Right atrium auricular region (tissue), 2 donors: ENCODE data around the gene AP2A1. TPM values are rescaled to one million over a fixed set of nuclear protein-coding genes. Genes with fewer than 3 reads are reported as not detected.

Experiments
- DNase-seq: peaks from one replicate; pipeline ENCODE4 v3.0.0-alpha.2; 2019; ENCODE audit warnings: low spot score
- H3K27ac ChIP-seq, 2 donors: fragments of 200-600 bp; sonication (generic); 1 replicate in 1 of 2; 2 replicates in 1 of 2; pipeline ENCODE4 v1.5.1; 2016 to 2019
- H3K27me3 ChIP-seq, 2 donors: fragments of 200-600 bp; sonication (generic); one replicate each; pipeline versions ENCODE4 v1.5.1 to v1.6.0; 2017 to 2019
- H3K36me3 ChIP-seq: fragments of 200-600 bp; sonication (generic); one replicate; pipeline ENCODE4 v1.5.1; 2016
- H3K4me1 ChIP-seq, 2 donors: fragments of 200-600 bp; sonication (generic); one replicate each; pipeline versions ENCODE4 v1.5.1 to v1.6.0; 2017 to 2019
- H3K4me3 ChIP-seq, 2 donors: fragments of 200-600 bp; sonication (generic); 1 replicate in 1 of 2; 2 replicates in 1 of 2; pipeline ENCODE4 v1.5.1; 2017 to 2019; ENCODE audit warnings: mild to moderate bottlenecking in 1 of 2, moderate library complexity in 1 of 2
- H3K9me3 ChIP-seq, 2 donors: fragments of 200-600 bp; sonication (generic); one replicate each; pipeline ENCODE4 v1.5.1; 2019
- CTCF ChIP-seq, 2 donors: fragments of 200-600 bp; sonication (generic); IDR thresholded peaks; one replicate each; pipeline ENCODE4 v1.5.1; 2019; ENCODE audit warnings: antibody characterized with exemption in 2 of 2
- total RNA-seq, 2 donors: library from RNA; depleted of rRNA; stranded (reverse); fragments of >200 nt; gene quantifications; one replicate each; pipeline ENCODE4 v1.1.0, GENCODE V29; 2016

The AP2A1 gene
- total RNA-seq, 2 donors from 2014 or later: 72.5 to 97.3 TPM

GRCh38 chr19:49779731-49780555 lies 13.1 kb downstream of the AP2A1 start:
- peaks cover 30% of the 10 kb centered on the region for H3K36me3 ChIP-seq
- no peak for DNase-seq
- no peaks in the 10 kb centered on the region for H3K9me3 ChIP-seq
- H3K4me1 ChIP-seq: peaks cover 0 to 6% of the 10 kb centered on the region in 2 donors
- no peak for TF ChIP-seq CTCF (IDR thresholded peaks at IDR 0.05)
- H3K27me3 ChIP-seq: no peaks in the 10 kb centered on the region
- no peak overlapping the region for H3K4me3 ChIP-seq
- H3K27ac ChIP-seq: no peak overlapping the region

GRCh38 chr19:49780861-49781260 lies 14.1 kb downstream of the AP2A1 start:
- DNase-seq: no peak
- Histone ChIP-seq H3K4me3 (no peak overlapping the region), H3K27me3 (no peaks in the 10 kb centered on the region), H3K4me1 (peaks cover 0 to 9% of the 10 kb centered on the region in 2 donors), H3K36me3 (peaks cover 30% of the 10 kb centered on the region), H3K27ac (no peak overlapping the region), H3K9me3 (no peaks in the 10 kb centered on the region)
- TF ChIP-seq CTCF (IDR thresholded peaks at IDR 0.05): no peak

GRCh38 chr19:49781394-49781793 lies 14.6 kb downstream of the AP2A1 start:
- no peak for DNase-seq
- no peak overlapping the region for H3K27ac ChIP-seq
- peaks cover 24% of the 10 kb centered on the region for H3K36me3 ChIP-seq

GRCh38 chr19:49782515-49782914 lies 15.7 kb downstream of the AP2A1 start:
- Histone ChIP-seq H3K4me1 (peaks cover 0 to 20% of the 10 kb centered on the region in 2 donors), H3K27me3 (no peaks in the 10 kb centered on the region), H3K36me3 (peaks cover 26% of the 10 kb centered on the region), H3K9me3 (no peaks in the 10 kb centered on the region), H3K27ac (no peak overlapping the region), H3K4me3 (no peak overlapping the region)
- TF ChIP-seq CTCF (IDR thresholded peaks at IDR 0.05): no peak
- no peak for DNase-seq

More at GRCh38 chr19:49781394-49781793, 14.6 kb downstream of the AP2A1 start:
- TF ChIP-seq CTCF (IDR thresholded peaks at IDR 0.05): no peak
- no peak overlapping the region for H3K4me3 ChIP-seq
- no peaks in the 10 kb centered on the region for H3K27me3 ChIP-seq
- H3K4me1 ChIP-seq: peaks cover 0 to 14% of the 10 kb centered on the region in 2 donors
- H3K9me3 ChIP-seq: no peaks in the 10 kb centered on the region

GRCh38 chr19:49786376-49786820 lies 19.6 kb downstream of the AP2A1 start:
- no peak overlapping the region for H3K4me3 ChIP-seq
- DNase-seq: peak; percentile 73
- H3K27ac ChIP-seq: peak overlapping the region; percentile 35 to 55

More at GRCh38 chr19:49786376-49786820, 19.6 kb downstream of the AP2A1 start:
- peaks cover 33% of the 10 kb centered on the region for H3K36me3 ChIP-seq
- TF ChIP-seq CTCF (IDR thresholded peaks at IDR 0.05): no peak
- no peaks in the 10 kb centered on the region for H3K27me3 ChIP-seq
- H3K4me1 ChIP-seq: peaks cover 0 to 14% of the 10 kb centered on the region in 2 donors
- no peaks in the 10 kb centered on the region for H3K9me3 ChIP-seq
